HG03354 (cell line): ENCODE data around the gene IFI35.
A peak's percentile ranks its signal among the peaks of the same experiment; 100 is the strongest.
"Not testable (repeated sequence)": the region's sequence is repeated elsewhere in the genome, so short reads cannot be mapped to it uniquely, and the experiment has no call there.

Experiments
- ATAC-seq: cut with Tn5 transposase; IDR thresholded peaks from one replicate; pipeline ENCODE4 v1.9.1; 2021; ENCODE audit warnings: mild to moderate bottlenecking; ENCODE audit not compliant: unreplicated experiment, poor library complexity, severe bottlenecking

The IFI35 gene

DNA sequence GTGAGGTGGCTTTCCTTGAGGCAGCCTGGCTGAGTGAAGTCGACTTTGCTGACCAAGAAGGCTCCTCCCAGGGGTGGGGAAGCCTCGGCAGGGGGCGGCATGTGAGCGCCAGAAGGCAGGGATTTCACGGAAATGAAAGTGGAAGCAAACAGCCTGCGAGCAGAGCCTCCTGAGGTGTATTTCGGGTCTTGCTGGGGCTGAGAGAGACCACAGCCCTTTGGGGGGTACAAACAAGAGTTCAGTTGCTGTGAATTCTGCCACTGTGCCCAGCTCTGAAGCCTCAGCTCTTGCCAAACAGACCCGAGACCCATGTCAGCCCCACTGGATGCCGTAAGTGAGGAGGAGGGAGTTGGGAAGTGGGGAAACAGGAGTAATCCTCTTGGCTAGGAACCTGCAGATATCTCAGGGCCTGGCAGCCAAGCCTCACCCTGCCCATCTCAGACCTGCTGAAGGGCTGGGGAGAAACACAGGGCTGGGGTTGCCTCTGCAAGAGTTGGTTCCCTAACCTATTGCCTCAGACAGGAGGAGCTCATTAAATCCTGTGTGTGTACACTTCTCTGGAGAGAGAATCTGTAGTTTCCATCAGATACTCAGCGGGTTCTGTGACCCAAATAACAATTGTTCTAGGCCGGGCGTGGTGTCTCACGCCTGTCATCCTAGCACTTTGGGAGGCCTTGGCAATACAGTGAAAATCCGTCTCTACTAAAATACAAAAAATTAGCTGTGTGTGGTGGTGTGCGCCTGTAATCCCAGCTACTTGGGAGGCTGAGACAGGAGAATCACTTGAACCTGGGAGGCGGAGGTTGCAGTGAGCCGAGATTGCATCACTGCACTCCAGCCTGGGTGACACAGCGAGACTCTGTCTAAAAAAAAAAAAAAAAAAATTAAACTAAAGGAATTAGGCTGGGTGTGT lies at the start of gene IFI35:
IFI35 (plus strand) TSS at position 146 of the 913 bp plus-strand sequence; CDS start at position 310, 164 bp downstream.
- peak; percentile 83 for ATAC-seq

DNA sequence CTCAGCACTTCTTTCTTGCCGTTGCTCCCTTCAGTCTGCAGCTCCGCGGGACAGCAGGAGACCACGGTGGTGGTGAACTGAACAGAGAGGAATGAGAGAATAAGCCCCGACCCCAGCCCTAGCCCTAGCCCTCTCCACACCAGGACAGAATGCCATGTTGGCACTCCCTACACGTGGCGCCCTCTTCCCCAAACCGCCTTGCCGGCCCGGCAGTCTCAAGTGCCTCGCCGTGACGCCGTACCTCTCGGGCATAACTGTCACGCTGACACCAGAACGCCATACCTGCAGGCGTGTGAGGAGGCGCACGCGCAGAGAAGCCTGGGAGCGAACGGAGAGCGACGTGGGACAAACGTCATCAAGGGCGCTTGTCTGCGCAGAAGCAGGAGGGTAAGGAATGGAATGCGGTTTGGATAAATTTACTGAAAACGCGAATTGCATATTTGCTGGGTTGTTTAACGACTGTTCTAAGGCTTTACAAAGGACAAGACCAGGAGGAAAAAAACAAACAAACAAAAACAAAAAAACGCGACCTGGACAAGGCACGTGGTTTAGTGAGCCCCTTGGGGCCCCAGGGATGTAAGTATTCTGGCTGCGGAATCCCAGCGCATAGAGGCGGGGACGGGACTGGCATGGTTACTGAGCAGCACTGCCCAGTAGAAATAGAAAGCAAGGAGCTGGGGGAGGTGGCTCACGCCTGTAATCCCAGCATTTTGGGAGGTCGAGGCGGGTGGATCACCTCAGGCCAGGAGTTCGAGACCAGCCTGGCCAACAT lies 42.2 kb upstream of the IFI35 start, which contains the start of gene AARSD1:
AARSD1 (minus strand) TSS at position 294 of the 772 bp plus-strand sequence; CDS start at position 280, 14 bp downstream.
- ATAC-seq = peak; percentile 83

DNA sequence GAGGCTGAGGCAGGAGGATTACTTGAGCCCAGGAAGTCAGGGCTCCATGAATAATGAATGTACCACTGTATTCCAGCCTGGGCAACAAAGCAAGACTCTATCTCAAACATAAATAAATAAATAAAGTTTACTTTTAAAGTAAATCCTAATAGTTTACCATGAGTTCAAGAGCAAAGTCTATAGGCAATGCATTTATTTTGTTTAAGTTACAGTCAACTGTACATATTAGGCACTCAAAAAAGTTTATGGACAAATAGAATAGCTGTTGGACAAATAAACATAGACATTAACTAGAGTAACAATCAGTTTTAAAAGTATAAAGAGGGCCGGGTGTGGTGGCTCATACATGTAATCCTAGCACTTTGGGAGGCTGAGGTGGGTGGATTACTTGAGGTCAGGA lies 38.7 kb upstream of the IFI35 start:
- ATAC-seq = no peak

DNA sequence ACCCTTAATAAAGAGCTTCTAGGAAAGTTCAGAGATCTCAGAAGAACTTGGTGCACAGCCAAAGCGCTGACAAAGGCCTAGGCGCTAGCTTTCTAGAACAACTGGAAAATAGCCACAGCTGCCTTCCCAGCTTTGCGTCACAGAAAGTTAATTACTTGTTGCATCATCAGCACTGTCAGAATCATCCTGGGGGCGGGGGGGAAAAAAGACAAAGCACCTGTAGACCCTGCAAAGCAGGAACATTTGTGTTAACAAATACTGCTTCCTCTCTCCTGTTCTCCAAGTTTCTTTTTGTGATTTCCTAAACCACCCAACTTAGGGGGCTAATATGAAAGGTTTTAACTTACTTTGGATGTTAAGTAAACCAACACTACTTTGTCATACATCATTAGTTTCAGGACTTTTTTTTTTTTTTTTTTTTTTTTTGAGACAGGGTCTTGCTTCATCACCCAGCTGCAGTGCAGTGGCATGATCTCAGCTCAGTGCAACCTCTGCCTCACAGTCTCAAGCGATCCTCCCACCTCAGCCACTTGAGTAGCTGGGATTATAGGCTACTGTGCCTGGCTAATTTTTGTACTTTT lies 37.5 kb upstream of the IFI35 start:
- no peak for ATAC-seq

DNA sequence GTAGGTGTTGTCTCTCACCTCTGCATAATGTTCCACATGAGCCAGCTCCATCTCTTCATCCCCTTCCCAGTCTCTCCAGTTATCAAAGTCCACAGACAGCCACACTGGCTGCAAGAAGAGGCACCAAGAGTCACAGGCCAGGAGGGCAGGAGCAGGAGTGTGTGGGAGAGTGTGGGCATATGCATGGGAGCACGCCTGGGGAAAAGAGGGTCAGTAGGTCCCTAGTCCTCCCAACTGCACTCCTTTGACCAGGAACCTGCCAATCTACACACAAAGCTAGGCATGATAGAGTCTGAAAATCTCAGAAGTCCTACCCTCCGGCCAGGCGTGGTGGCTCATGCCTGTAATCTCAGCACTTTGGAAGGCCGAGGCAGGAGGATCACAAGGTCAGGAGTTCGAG lies 35.0 kb upstream of the IFI35 start:
- no peak for ATAC-seq

DNA sequence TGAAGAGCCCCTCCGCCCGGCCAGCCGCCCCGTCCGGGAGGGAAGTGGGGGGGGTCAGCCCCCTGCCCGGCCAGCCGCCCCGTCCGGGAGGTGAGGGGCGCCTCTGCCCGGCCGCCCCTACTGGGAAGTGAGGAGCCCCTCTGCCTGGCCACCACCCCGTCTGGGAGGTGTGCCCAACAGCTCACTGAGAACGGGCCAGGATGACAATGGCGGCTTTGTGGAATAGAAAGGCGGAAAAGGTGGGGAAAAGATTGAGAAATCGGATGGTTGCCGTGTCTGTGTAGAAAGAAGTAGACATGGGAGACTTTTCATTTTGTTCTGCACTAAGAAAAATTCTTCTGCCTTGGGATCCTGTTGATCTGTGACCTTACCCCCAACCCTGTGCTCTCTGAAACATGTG lies 33.3 kb upstream of the IFI35 start:
- not testable (repeated sequence) for ATAC-seq

DNA sequence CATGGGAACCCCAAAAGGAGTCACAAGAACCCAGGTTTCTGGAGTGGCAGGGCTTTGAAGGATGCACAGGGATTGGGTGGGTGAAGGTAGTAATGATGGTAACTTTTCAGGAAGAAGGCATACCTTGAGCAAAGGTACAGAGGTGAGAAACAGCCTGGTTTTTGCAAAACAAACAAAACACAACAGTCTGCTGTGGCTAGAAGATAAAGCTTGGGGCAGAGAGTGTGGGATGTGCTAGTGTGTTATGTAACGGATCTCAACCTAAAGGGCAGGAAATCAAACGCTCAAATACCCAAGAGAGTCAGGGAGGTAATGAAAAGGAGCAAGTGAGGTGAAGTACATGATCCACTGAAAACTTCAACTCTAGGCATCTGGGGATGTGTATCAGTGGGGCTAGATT lies 31.3 kb upstream of the IFI35 start:
- no peak for ATAC-seq

DNA sequence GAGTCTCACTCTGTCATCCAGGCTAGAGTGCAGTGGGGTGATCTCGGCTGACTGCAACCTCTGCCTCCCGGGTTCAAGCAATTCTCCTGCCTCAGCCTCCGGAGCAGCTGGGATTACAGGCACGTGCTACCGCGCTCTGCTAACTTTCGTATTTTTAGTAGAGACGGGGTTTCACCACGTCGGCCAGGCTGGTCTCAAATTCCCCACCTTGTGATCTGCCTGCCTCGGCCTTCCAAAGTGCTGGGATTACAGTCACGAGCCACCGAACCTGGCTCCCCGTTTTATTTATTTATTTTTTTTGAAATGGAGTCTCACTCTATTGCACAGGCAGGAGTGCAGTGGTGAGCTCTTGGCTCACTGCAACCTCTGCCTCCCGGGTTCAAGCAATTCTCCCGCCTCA lies 30.9 kb upstream of the IFI35 start:
- ATAC-seq = not testable (repeated sequence)

DNA sequence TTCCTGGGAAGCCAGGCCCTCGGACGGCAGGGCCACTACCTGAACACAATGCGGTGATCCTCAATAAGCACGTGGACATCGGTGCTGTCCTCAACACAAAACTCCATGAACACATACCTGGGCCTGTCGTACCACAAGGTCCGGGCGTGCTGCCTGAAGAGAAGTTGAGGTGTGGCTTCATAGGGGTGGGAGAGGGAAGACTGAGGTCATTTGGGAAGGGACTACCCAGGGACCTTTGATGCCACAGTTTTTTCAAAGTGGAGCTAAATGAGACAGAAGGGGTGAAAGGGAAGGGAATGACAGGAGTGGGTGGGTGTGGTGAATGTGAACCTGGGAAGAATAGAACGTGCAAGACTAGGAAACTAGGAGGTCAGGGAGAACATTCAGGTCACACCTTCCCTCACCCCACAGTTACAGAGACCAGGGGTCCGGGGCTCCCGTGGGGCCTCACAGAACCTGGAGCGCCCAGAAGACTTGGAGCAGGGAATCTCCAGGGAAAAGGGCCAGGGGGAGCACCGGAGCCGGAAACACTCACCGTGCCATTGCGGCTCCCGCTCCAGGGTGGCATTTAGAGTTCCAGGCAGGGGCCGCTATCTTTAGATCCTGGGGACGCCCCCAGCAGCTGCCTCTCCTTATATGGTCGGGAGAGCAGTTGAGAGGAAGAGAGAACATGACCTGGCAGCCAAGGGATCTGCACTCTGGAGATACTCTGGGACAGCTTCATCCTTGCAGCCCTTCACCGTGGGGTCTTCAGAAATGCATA lies 26.9 kb upstream of the IFI35 start, which contains the start of gene PTGES3L:
PTGES3L (minus strand) TSS at position 570 of the 763 bp plus-strand sequence; CDS start at position 543, 27 bp downstream.
- peak; percentile 25 for ATAC-seq

DNA sequence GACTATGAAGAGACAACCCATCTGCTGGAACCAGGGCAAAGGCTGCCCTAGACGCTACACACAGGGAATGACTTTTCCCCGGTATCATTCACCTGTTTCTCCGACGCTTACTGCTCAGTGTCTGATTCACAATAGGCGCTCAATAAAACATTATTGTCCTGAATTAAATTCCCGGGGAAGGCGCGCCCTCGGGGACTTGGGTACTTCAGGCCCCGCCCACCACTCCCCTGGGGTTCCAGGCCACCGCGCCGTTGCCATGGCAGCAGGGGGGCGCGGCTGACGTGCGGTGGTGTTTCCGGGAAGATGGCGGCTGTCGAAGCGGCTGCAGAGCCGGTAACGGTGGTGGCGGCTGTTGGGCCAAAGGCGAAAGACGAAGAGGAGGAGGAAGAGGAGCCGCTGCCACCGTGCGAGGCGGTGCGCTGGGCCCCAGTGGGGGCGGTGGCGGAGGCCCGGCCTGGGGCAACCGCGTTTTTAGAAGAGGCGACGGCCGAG lies 26.3 kb upstream of the IFI35 start, which contains the start of gene RUNDC1:
RUNDC1 (plus strand) TSS at position 292 of the 492 bp plus-strand sequence; CDS start at position 304, 12 bp downstream.
- ATAC-seq = peak; percentile 70

DNA sequence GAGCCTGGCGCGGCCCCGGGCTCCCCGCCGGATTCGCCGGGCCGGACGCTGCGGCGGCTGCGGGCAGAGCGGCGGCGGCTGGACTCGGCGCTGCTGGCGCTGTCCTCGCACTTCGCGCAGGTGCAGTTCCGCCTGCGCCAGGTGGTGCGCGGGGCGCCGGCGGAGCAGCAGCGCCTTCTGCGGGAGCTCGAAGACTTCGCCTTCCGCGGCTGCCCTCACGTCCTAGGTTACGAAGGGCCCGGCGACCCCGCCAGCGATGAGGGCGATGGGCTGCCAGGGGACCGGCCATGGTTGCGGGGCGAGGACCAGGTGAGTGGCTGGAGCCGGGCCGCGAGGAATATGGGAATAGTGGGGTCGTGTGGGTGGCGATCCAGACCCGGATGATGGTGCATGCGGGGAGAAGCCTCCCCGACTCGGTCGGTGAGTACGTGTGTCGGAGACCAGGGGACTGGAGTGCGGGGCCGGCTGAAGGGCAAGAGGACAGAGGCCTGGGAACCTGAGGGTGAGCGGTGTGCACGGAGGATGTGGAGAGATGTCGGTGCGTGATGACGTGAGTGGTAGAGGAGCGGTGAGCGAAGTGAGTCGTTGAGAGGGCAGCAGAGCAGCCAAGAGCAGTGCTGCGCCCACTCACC lies 25.7 kb upstream of the IFI35 start:
- peak; percentile 56 for ATAC-seq

DNA sequence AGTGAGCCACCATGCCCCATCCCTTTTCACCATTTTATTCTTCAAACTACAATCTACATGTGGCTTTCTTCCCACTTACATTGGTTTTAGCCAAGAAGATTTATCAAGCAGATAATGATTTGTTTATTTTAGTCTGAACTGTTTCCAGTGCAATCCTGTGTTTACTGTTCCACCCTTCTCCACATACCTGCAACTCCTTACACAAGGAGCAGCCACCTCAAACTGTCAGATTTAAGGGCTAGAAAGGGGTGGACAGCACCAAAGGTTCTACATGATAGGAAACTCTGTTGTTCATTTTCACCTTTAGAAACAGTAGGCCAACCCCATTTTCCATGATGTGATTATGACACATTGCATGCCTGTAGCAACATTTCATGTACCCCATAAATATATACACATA lies 24.3 kb upstream of the IFI35 start:
- ATAC-seq = no peak

DNA sequence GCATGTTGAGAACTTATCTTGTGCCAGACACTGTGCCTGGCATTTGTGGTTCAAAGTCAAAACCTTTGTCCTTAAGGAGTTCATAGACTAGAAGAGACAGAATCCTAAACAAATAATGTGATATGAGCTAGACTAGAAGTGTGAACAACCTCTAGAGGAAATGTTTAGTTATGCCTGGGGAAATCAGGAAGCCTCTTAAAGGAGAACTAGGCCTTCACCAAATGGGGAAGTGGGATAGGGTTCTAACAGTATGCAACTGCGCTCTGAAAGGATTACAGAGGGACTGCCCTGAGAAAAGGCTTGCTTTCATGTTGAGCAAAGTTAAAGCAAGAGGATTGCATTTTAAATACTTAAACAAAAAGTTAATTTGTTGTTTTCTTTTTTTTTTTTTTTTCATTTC lies 21.4 kb upstream of the IFI35 start:
- no peak for ATAC-seq

DNA sequence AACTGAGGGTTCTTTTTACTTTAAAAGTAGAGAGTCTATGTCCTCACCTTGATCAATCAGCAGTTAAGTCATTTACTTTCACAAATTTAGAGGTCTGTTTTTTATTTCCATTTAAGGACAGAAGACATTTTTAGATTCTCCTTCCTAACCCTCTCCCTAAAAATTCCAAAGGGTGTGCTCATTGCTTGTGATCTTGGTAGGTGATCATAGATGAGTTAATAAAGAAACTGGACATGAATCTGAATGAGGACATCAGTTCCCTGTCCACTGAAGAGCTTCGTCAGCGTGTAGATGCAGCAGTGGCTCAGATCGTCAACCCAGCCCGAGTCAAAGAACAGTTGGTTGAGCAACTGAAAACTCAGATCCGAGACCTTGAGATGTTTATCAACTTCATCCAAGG lies 17.4 kb upstream of the IFI35 start:
- ATAC-seq = no peak

DNA sequence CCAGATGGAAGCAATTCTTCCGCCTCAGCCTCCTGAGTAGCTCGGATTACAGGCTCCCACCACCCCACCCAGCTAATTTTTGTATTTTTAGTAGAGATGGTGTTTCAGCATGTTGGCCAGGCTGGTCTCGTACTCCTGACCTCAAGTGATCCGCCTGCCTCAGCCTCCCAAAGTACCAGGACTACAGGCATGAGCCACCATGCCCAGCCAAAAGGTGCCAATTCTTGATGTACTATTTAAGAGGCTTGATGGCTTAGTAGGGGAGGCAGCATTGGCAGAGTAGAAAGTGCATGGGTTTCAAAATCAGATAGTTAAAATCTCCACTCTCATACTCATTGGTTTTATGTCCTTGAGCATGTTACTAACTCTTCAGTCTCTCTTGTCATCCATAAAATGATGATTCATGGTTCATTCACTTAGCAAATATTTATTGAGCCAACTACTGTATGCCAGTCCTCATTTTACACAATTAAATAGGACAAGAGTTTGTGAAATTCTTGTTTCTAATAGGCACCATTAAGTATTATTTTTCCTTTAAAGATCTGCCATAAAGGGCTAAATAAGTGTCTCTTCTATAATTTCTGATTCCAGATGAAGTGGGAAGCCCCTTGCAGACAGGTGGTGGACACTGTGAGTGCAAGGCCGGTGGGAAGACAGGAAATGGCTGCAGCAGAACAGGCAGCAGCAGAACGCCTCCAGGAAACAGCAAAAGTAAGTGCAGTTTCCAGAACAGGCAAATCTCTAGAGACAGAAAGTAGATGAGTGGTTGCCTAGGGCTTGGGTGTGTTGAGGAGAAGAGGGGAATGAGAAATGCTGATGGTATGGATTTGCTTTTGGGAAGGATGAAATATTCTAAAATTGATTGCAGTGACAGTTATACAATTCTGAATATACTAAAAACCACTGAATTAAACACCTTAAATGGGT lies 16.6 kb upstream of the IFI35 start:
- ATAC-seq = no peak

DNA sequence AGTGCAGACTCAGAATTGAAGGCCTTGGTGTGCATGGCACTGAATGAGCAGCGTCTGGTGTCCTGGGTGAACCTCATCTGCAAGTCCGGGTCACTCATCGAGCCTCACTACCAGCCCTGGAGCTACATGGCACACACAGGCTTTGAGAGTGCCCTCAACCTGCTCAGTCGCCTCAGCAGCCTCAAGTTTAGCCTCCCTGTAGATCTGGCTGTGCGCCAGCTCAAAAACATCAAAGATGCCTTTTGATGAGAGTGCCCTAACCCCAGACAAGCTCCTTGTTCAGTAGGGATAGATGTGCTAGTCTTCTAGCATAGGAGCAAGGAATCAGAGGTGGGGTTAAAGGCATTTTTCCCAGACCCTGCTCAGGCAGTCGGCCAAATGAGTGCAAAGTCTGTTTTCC lies 15.1 kb upstream of the IFI35 start:
- ATAC-seq = no peak

DNA sequence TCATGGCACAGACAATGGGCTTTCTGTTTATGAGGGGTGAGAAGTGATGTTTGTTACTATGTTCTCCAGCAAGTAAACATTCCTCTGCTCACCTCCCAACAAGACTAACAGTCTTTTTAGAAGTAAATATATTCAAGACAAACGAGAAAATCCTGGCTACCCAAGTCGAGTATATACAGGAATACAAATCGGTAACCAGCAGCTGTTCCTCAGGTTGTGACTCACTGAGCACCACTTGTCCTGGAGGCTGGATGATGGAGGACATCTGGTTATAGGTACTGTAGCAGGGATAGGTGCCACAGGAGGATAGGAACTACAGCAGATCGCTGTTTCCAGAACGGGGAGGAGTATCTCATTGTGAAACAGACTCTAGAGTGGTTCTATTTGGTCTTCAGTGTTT lies 13.7 kb upstream of the IFI35 start:
- ATAC-seq = no peak

DNA sequence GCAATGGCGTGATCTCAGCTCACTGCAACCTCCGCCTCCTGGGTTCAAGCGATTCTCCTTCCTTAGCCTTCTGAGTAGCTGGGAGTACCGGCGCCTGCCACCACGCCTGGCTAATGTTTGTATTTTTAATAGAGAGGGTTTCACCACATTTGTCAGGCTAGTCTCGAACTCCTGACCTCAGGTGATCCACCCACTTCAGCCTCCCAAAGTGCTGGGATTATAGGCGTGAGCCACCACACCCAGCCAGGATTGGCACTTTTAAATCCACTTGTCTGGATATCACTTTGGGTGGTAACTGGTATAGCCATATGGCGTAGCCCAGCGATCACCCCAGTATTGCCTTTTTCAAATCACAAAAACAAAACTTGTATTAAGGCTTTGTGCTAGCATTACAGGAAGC lies 12.7 kb upstream of the IFI35 start:
- ATAC-seq = not testable (repeated sequence)
